Uterus (tissue), 2 donors: ENCODE results near the gene GPRC5C.
A peak's percentile ranks its signal among the peaks of the same experiment; 100 is the strongest.

ENCODE experiments used
- POLR2A ChIP-seq, 2 donors: fragments of 450-650 bp; IDR thresholded peaks; one replicate each; pipeline ENCODE4 v1.6.1; 2016; ENCODE audit warnings: antibody characterized with exemption in 2 of 2, mild to moderate bottlenecking in 1 of 2, moderate library complexity in 1 of 2
- TF ChIP-seq, protein P1 (sequence below), 4 experiments: fragments of 200-600 bp in 2 of 4; fragments of 450-650 bp in 2 of 4; sonication (generic) in 2 of 4; IDR thresholded peaks; one replicate each; pipeline ENCODE4 v1.5.1; 2016 to 2019; ENCODE audit warnings: antibody characterized with exemption in 4 of 4, mild to moderate bottlenecking in 2 of 4, moderate library complexity in 1 of 4

DNA sequence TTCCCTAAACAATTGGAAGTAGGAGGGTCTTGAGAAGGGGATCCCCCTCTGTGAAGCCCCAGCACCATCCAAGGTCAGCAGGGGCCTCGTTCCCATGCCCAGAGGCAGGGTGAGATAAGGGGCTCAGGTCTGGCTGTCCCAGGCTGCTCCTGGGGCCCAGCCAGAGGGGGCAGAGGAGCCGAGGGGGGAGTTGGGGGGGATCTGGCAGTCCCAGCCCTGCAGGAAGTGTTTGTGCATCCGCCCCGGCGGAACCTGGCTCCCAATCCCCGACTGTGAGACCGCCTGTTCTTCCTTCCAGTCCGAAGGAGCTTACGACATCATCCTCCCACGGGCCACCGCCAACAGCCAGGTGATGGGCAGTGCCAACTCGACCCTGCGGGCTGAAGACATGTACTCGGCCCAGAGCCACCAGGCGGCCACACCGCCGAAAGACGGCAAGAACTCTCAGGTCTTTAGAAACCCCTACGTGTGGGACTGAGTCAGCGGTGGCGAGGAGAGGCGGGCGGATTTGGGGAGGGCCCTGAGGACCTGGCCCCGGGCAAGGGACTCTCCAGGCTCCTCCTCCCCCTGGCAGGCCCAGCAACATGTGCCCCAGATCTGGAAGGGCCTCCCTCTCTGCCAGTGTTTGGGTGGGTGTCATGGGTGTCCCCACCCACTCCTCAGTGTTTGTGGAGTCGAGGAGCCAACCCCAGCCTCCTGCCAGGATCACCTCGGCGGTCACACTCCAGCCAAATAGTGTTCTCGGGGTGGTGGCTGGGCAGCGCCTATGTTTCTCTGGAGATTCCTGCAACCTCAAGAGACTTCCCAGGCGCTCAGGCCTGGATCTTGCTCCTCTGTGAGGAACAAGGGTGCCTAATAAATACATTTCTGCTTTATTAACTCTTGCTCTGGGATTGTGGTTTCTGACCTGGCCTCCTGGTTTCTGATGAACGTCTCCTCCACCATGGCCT is 14.9 kb downstream of the GPRC5C start:
- TF ChIP-seq, protein P1, sequence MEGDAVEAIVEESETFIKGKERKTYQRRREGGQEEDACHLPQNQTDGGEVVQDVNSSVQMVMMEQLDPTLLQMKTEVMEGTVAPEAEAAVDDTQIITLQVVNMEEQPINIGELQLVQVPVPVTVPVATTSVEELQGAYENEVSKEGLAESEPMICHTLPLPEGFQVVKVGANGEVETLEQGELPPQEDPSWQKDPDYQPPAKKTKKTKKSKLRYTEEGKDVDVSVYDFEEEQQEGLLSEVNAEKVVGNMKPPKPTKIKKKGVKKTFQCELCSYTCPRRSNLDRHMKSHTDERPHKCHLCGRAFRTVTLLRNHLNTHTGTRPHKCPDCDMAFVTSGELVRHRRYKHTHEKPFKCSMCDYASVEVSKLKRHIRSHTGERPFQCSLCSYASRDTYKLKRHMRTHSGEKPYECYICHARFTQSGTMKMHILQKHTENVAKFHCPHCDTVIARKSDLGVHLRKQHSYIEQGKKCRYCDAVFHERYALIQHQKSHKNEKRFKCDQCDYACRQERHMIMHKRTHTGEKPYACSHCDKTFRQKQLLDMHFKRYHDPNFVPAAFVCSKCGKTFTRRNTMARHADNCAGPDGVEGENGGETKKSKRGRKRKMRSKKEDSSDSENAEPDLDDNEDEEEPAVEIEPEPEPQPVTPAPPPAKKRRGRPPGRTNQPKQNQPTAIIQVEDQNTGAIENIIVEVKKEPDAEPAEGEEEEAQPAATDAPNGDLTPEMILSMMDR (IDR thresholded peaks at IDR 0.05) = peak in 1 of 4 experiments; percentile 15
- no peak for TF ChIP-seq POLR2A (IDR thresholded peaks at IDR 0.05)
